GM23338 (cell line): Measurements from ENCODE around the gene AACS.

ENCODE experiments used
- CREB1 ChIP-seq: fragments of 250-450 bp; sonication (Bioruptor Pico); IDR thresholded peaks from 2 replicates; pipeline ENCODE4 v1.5.0; 2020; ENCODE audit warnings: low read depth, mild to moderate bottlenecking, moderate library complexity
- EZH2 ChIP-seq: fragments of 200-600 bp; sonication (generic); IDR thresholded peaks from one replicate; pipeline ENCODE4 v1.8.0; 2017; ENCODE audit warnings: antibody characterized with exemption, mild to moderate bottlenecking, low read depth; ENCODE audit not compliant: unreplicated experiment
- EZH2phosphoT487 ChIP-seq: fragments of 200-600 bp; sonication (generic); IDR thresholded peaks from one replicate; pipeline ENCODE4 v1.8.1; 2018; ENCODE audit warnings: antibody characterized with exemption; ENCODE audit not compliant: unreplicated experiment
- JUNB ChIP-seq: IDR thresholded peaks from one replicate; pipeline ENCODE4 v1.6.1; 2016; ENCODE audit warnings: antibody characterized with exemption; ENCODE audit not compliant: unreplicated experiment
- NANOG ChIP-seq: IDR thresholded peaks from 2 replicates; pipeline ENCODE4 v1.6.1; 2016; ENCODE audit warnings: antibody characterized with exemption, borderline replicate concordance
- POLR2AphosphoS5 ChIP-seq: IDR thresholded peaks from 2 replicates; pipeline ENCODE4 v1.6.1; 2016; ENCODE audit warnings: antibody characterized with exemption, low read depth
- STAT1 ChIP-seq: IDR thresholded peaks from one replicate; pipeline ENCODE4 v1.6.1; 2016; ENCODE audit warnings: antibody characterized with exemption; ENCODE audit not compliant: unreplicated experiment
- ZNF114 ChIP-seq: fragments of 250-450 bp; sonication (Bioruptor Pico); IDR thresholded peaks from 2 replicates; pipeline ENCODE4 v1.5.0; 2020; ENCODE audit warnings: mild to moderate bottlenecking, moderate library complexity
- ZNF331 ChIP-seq: fragments of 250-450 bp; sonication (Bioruptor Pico); IDR thresholded peaks from 2 replicates; pipeline ENCODE4 v1.5.0; 2020; ENCODE audit warnings: low read depth, mild to moderate bottlenecking, moderate library complexity
- TF ChIP-seq, protein P1 (sequence below), 2 experiments: fragments of 200-600 bp in 1 of 2; sonication (generic) in 1 of 2; conservative IDR thresholded peaks; 2 replicates each; pipeline versions ENCODE4 v1.5.1 to v1.6.1; 2016 to 2017; ENCODE audit warnings: antibody characterized with exemption in 2 of 2, low read depth in 2 of 2, mild to moderate bottlenecking in 2 of 2, moderate library complexity in 1 of 2
- TF ChIP-seq, protein P2 (sequence below): IDR thresholded peaks from one replicate; pipeline ENCODE4 v1.6.1; 2018; ENCODE audit warnings: antibody characterized with exemption; ENCODE audit not compliant: unreplicated experiment
- TF ChIP-seq, protein P3 (sequence below): IDR thresholded peaks from 2 replicates; pipeline ENCODE4 v1.6.1; 2016; ENCODE audit warnings: antibody characterized with exemption

DNA sequence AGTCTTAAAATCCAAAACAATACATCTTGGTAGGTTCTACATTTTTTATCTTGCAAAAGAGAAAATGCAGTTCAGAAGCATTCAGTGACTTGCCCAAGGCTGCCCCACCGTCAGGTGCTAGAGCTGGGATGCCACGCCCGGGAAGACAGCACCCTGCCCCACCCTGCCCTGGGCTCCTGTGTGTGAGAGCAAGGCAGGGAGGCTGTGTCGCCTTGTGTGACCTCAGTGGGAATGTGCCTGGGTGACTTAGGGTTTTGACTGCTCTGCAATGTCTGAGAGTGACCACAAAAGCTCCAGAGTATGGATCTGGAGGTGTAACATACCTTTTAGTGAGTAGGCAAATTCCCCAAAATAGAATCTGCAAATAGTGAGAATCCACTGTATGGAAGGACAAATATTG lies 60.0 kb downstream of the AACS start:
- no peak for TF ChIP-seq POLR2AphosphoS5
- TF ChIP-seq, protein P1, sequence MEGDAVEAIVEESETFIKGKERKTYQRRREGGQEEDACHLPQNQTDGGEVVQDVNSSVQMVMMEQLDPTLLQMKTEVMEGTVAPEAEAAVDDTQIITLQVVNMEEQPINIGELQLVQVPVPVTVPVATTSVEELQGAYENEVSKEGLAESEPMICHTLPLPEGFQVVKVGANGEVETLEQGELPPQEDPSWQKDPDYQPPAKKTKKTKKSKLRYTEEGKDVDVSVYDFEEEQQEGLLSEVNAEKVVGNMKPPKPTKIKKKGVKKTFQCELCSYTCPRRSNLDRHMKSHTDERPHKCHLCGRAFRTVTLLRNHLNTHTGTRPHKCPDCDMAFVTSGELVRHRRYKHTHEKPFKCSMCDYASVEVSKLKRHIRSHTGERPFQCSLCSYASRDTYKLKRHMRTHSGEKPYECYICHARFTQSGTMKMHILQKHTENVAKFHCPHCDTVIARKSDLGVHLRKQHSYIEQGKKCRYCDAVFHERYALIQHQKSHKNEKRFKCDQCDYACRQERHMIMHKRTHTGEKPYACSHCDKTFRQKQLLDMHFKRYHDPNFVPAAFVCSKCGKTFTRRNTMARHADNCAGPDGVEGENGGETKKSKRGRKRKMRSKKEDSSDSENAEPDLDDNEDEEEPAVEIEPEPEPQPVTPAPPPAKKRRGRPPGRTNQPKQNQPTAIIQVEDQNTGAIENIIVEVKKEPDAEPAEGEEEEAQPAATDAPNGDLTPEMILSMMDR (conservative IDR thresholded peaks at IDR 0.05; ENCODE audit: low read depth in 2 of 2): no peak
- no peak for TF ChIP-seq EZH2
- TF ChIP-seq, protein P2, sequence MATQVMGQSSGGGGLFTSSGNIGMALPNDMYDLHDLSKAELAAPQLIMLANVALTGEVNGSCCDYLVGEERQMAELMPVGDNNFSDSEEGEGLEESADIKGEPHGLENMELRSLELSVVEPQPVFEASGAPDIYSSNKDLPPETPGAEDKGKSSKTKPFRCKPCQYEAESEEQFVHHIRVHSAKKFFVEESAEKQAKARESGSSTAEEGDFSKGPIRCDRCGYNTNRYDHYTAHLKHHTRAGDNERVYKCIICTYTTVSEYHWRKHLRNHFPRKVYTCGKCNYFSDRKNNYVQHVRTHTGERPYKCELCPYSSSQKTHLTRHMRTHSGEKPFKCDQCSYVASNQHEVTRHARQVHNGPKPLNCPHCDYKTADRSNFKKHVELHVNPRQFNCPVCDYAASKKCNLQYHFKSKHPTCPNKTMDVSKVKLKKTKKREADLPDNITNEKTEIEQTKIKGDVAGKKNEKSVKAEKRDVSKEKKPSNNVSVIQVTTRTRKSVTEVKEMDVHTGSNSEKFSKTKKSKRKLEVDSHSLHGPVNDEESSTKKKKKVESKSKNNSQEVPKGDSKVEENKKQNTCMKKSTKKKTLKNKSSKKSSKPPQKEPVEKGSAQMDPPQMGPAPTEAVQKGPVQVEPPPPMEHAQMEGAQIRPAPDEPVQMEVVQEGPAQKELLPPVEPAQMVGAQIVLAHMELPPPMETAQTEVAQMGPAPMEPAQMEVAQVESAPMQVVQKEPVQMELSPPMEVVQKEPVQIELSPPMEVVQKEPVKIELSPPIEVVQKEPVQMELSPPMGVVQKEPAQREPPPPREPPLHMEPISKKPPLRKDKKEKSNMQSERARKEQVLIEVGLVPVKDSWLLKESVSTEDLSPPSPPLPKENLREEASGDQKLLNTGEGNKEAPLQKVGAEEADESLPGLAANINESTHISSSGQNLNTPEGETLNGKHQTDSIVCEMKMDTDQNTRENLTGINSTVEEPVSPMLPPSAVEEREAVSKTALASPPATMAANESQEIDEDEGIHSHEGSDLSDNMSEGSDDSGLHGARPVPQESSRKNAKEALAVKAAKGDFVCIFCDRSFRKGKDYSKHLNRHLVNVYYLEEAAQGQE: no peak
- no peak for TF ChIP-seq JUNB
- no peak for TF ChIP-seq EZH2phosphoT487
- TF ChIP-seq CREB1: no peak
- TF ChIP-seq NANOG: no peak
- no peak for TF ChIP-seq ZNF114 (CRISPR knock-in tag)
- no peak for TF ChIP-seq ZNF331 (CRISPR knock-in tag)
- TF ChIP-seq STAT1: no peak
- TF ChIP-seq, protein P3, sequence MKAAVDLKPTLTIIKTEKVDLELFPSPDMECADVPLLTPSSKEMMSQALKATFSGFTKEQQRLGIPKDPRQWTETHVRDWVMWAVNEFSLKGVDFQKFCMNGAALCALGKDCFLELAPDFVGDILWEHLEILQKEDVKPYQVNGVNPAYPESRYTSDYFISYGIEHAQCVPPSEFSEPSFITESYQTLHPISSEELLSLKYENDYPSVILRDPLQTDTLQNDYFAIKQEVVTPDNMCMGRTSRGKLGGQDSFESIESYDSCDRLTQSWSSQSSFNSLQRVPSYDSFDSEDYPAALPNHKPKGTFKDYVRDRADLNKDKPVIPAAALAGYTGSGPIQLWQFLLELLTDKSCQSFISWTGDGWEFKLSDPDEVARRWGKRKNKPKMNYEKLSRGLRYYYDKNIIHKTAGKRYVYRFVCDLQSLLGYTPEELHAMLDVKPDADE: no peak
